Skin of body (tissue), 3 donors: ENCODE measurements around the gene SLC12A9. TPM values are rescaled to one million over a fixed set of nuclear protein-coding genes. Genes with fewer than 3 reads are reported as not detected.
"Not testable (repeated sequence)": the region's sequence is repeated elsewhere in the genome, so short reads cannot be mapped to it uniquely, and the experiment has no call there.

ENCODE experiments used
- DNase-seq: peaks from one replicate; lab custom pipeline; 2025; lab: John Stamatoyannopoulos, UW
- small RNA-seq: library from RNA; depleted of rRNA; stranded (forward); fragments of <200 nt; gene quantifications from one replicate; pipeline ENCODE3, GENCODE V24; 2014; ENCODE audit warnings: low replicate concordance
- total RNA-seq: library from RNA; depleted of rRNA; stranded (reverse); fragments of >200 nt; gene quantifications from one replicate; pipeline ENCODE4 v1.2.3, GENCODE V29; 2014

Gene SLC12A9
- total RNA-seq, 1 donor from 2014 or later = 12.2 TPM

- no peak for DNase-seq
Observed at GRCh38 chr7:100894860-100895700, 42.6 kb downstream of the SLC12A9 start.

GRCh38 chr7:100895701-100895955 is 43.1 kb downstream of the SLC12A9 start, which contains the start of gene ACHE:
Gene ACHE, minus strand, starts transcription at chr7:100895888. Its CDS starts 1,656 bp downstream, at chr7:100894232.
- DNase-seq = no peak

- no peak for DNase-seq
Observed at GRCh38 chr7:100895956-100896731, 43.6 kb downstream of the SLC12A9 start.

GRCh38 chr7:100896732-100897608 is 44.5 kb downstream of the SLC12A9 start:
- no peak for DNase-seq

GRCh38 chr7:100897772-100898454 is 45.4 kb downstream of the SLC12A9 start:
- no peak for DNase-seq

- DNase-seq = no peak
Observed at GRCh38 chr7:100899432-100899831, 46.9 kb downstream of the SLC12A9 start.

- no peak for DNase-seq
Observed at GRCh38 chr7:100900978-100901377, 48.5 kb downstream of the SLC12A9 start.

GRCh38 chr7:100901921-100902332 is 49.4 kb downstream of the SLC12A9 start:
- DNase-seq = no peak

GRCh38 chr7:100902638-100903037 is 50.1 kb downstream of the SLC12A9 start:
- no peak for DNase-seq

GRCh38 chr7:100908512-100908911 is 56.0 kb downstream of the SLC12A9 start:
- no peak for DNase-seq

GRCh38 chr7:100910443-100910842 is 57.9 kb downstream of the SLC12A9 start:
- not testable (repeated sequence) for DNase-seq

- no peak for DNase-seq
Observed at GRCh38 chr7:100911484-100911883, 59.0 kb downstream of the SLC12A9 start.

GRCh38 chr7:100914208-100914878 is 61.8 kb downstream of the SLC12A9 start:
- DNase-seq = no peak

- DNase-seq = no peak
Observed at GRCh38 chr7:100914879-100915447, 62.5 kb downstream of the SLC12A9 start.

Small RNAs within 50 kb of the gene (small RNA-seq; reads per million reads assigned to genes)
- not detected for gene RN7SL549P
- not detected for gene RN7SL750P

Other genes starting within 250 kb of the SLC12A9 start
- 5.8 TPM for gene MOSPD3, start 240.2 kb upstream of the SLC12A9 start, total RNA-seq
- 1.4 TPM for gene TFR2, start 211.2 kb upstream of the SLC12A9 start, total RNA-seq
- not detected for gene ACTL6B, start 196.3 kb upstream of the SLC12A9 start, total RNA-seq
- 69.4 TPM for gene GNB2, start 179.0 kb upstream of the SLC12A9 start, total RNA-seq
- gene GIGYF1, start 158.5 kb upstream of the SLC12A9 start, total RNA-seq = 17.9 TPM
- 23.9 TPM for gene POP7, start 146.6 kb upstream of the SLC12A9 start, total RNA-seq
- not detected for gene EPO, start 132.2 kb upstream of the SLC12A9 start, total RNA-seq
- gene ZAN, start 119.1 kb upstream of the SLC12A9 start, total RNA-seq = not detected
- gene EPHB4, start 25.2 kb upstream of the SLC12A9 start, total RNA-seq = 54.6 TPM
- 36.5 TPM for gene TRIP6, start 14.7 kb downstream of the SLC12A9 start, total RNA-seq
- gene SRRT, start 22.4 kb downstream of the SLC12A9 start, total RNA-seq = 42.6 TPM
- gene UFSP1, start 37.0 kb downstream of the SLC12A9 start, total RNA-seq = 1.2 TPM
- 9.8 TPM for gene ACHE, start 43.2 kb downstream of the SLC12A9 start, total RNA-seq
- gene MUC3A, start 96.8 kb downstream of the SLC12A9 start, total RNA-seq = not detected
- gene MUC12, start 116.9 kb downstream of the SLC12A9 start, total RNA-seq = not detected
- gene MUC17, start 167.4 kb downstream of the SLC12A9 start, total RNA-seq = not detected
- gene TRIM56, start 232.8 kb downstream of the SLC12A9 start, total RNA-seq = 10.1 TPM